ENCODE data around the gene TTC31. TPM values are rescaled to one million over a fixed set of nuclear protein-coding genes. Genes with fewer than 3 reads are reported as not detected.

Gene TTC31
- total RNA-seq, 1 experiment from 2014 or later = 26.2 TPM

DNA sequence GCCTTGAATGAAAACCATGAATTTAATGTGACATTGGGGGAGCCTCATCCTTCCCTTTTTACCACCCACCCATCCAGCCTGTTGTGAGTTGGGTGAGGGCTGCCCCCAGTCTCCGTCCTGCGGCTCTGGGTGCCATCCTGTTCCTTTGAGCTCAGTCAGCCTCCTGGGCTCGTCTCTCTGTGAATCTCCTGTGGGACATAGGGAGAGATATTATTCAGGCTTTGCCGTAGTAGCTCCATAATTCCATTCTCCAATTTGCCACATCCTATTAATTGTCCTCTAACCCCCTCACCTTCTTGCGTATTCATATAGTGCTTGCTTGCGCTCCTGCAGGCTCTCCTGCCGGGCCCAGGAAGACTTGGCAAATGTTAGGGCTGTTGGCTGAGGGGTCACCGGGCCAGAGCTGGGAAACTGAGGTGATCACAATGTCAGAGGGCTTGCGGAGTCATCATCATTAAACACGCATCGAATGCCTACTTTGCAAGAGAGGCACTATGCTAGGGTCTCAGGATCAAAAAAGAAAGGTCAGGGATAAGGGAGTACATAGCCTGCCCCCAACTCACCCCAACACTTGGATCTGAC is 43.9 kb downstream of the TTC31 start:
- no peak for TF ChIP-seq CTCF (IDR thresholded peaks at IDR 0.05; ENCODE audit: unreplicated experiment)
- Mint-ChIP-seq H3K4me1 (ENCODE audit: low read depth, unreplicated experiment) (peaks cover 20% of the 10 kb centered on the region), H3K9me3 (ENCODE audit: low read depth, unreplicated experiment) (no peaks in the 10 kb centered on the region), H3K27me3 (ENCODE audit: unreplicated experiment) (peaks cover 11% of the 10 kb centered on the region), H3K27ac (ENCODE audit: unreplicated experiment) (no peak overlapping the region), H3K36me3 (ENCODE audit: insufficient read depth, unreplicated experiment) (peaks cover 47% of the 10 kb centered on the region), H3K4me3 (ENCODE audit: low read depth, unreplicated experiment) (no peak overlapping the region)
- no TSS peak for BruUV-seq (replicated peaks)
- intact Hi-C loops (cut with micrococcal nuclease; ENCODE audit: unreplicated experiment) = no loop called here
- CTCF ChIA-PET = no interaction called here
- DNase-seq = no peak

- no TSS peak for BruUV-seq (replicated peaks)
- Mint-ChIP-seq H3K9me3 (ENCODE audit: low read depth, unreplicated experiment) (no peaks in the 10 kb centered on the region), H3K4me3 (ENCODE audit: low read depth, unreplicated experiment) (peak overlapping the region; percentile 95), H3K4me1 (ENCODE audit: low read depth, unreplicated experiment) (peaks cover 28% of the 10 kb centered on the region), H3K27me3 (ENCODE audit: unreplicated experiment) (peaks cover under 1% of the 10 kb centered on the region), H3K27ac (ENCODE audit: unreplicated experiment) (no peak overlapping the region), H3K36me3 (ENCODE audit: insufficient read depth, unreplicated experiment) (peaks cover 41% of the 10 kb centered on the region)
- CTCF ChIA-PET = no interaction called here
- no peak for DNase-seq
- intact Hi-C loops (cut with micrococcal nuclease; ENCODE audit: unreplicated experiment) = loop anchor here (2.0 kb wide), 1 partner anchor 21 kb away; the partner anchor contains the start of gene PCGF1
- TF ChIP-seq CTCF (IDR thresholded peaks at IDR 0.05; ENCODE audit: unreplicated experiment) = no peak
Observed at GRCh38 chr2:74527741-74528140, 44.9 kb downstream of the TTC31 start.

DNA sequence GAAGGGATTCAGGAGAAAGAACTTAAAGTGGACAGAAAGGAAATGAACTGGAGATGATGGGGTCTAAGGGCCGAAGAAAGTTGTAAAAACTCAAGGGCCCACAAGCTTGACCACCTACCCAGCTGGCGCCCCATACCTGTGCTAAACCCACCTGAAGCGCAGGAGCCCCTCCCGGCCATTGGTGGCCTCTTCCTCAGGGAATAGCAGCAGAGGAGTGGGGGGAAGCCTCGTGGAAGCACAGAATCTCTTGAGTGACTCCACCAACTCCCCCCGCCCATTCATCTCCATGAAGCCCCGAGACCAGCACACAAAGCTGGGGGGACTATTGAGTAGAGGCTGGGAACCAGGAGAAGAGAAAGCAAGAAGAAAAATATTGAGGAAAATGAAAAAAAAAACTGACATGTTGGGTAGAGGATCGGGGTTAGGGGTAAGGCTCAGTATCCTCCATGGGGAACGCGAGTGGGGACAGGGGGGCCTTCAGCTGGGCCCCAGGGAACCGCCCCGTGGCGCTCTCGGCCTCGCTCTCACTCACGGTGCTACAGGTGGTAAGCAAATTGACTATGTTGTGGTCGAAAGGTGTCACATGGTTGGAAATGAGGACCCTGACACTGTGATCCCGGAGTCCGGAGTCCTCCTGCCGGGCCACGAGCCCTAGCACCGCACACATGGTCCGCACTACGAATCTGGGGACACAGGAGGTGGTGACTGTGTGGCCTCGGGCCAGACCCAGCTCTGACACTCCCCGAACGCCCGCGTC is 45.9 kb downstream of the TTC31 start:
- BruUV-seq (replicated peaks) = TSS peak; percentile 68
- intact Hi-C loops (cut with micrococcal nuclease; ENCODE audit: unreplicated experiment) = loop anchor here (2.0 kb wide), 1 partner anchor 22 kb away; the partner anchor contains the start of gene PCGF1
- no peak for TF ChIP-seq CTCF (IDR thresholded peaks at IDR 0.05; ENCODE audit: unreplicated experiment)

GRCh38 chr2:74529357-74530238 is 46.7 kb downstream of the TTC31 start, which contains the start of the genes AUP1 and HTRA2:
AUP1 (minus strand) TSS chr2:74529706; CDS start chr2:74529629, 77 bp downstream.
HTRA2 (plus strand) TSS chr2:74529933; CDS start chr2:74530007, 74 bp downstream.
- H3K4me3 Mint-ChIP-seq (ENCODE audit: low read depth, unreplicated experiment) = peak within 1 kb of the TSS; percentile 95
- H3K27me3 Mint-ChIP-seq (ENCODE audit: unreplicated experiment) = no peaks in the 10 kb centered on the region
- peak within 1 kb of the TSS; percentile 93 for H3K27ac Mint-ChIP-seq (ENCODE audit: unreplicated experiment)
- intact Hi-C loops (cut with micrococcal nuclease; ENCODE audit: unreplicated experiment) = loop anchor here (2.0 to 10.0 kb wide), 2 partner anchors 23 to 195 kb away; partner anchors contain the start of gene PCGF1
- CTCF ChIA-PET = interaction anchor here (0.5 to 1.3 kb wide), 4 partner anchors 23 to 195 kb away, joined by 3 read pairs; no protein-coding TSS in a partner anchor
- peaks cover 28% of the 10 kb centered on the region for H3K4me1 Mint-ChIP-seq (ENCODE audit: low read depth, unreplicated experiment)
- no peak for TF ChIP-seq CTCF (IDR thresholded peaks at IDR 0.05; ENCODE audit: unreplicated experiment)
- peaks cover 46% of the 10 kb centered on the region for H3K36me3 Mint-ChIP-seq (ENCODE audit: insufficient read depth, unreplicated experiment)
- peak; percentile 98 for DNase-seq
- BruUV-seq (replicated peaks) = no TSS peak
- H3K9me3 Mint-ChIP-seq (ENCODE audit: low read depth, unreplicated experiment) = no peaks in the 10 kb centered on the region

More for the DNA sequence above, 45.9 kb downstream of the TTC31 start:
- H3K4me3 Mint-ChIP-seq (ENCODE audit: low read depth, unreplicated experiment) = peak overlapping the region; percentile 95
- H3K27ac Mint-ChIP-seq (ENCODE audit: unreplicated experiment) = peak overlapping the region; percentile 93
- no peaks in the 10 kb centered on the region for H3K9me3 Mint-ChIP-seq (ENCODE audit: low read depth, unreplicated experiment)
- peaks cover 28% of the 10 kb centered on the region for H3K4me1 Mint-ChIP-seq (ENCODE audit: low read depth, unreplicated experiment)
- H3K27me3 Mint-ChIP-seq (ENCODE audit: unreplicated experiment) = no peaks in the 10 kb centered on the region
- DNase-seq = no peak
- H3K36me3 Mint-ChIP-seq (ENCODE audit: insufficient read depth, unreplicated experiment) = peaks cover 43% of the 10 kb centered on the region
- CTCF ChIA-PET = interaction anchor here (0.5 to 1.3 kb wide), 3 partner anchors 22 to 194 kb away, joined by 3 read pairs; no protein-coding TSS in a partner anchor

Measured in Calu3 (cell line).